GM21381 (cell line): ENCODE measurements around the gene C1orf159.

Experiments
- ATAC-seq: cut with Tn5 transposase; IDR thresholded peaks from one replicate; pipeline ENCODE4 v1.9.1; 2021; ENCODE audit warnings: mild to moderate bottlenecking, moderate library complexity; ENCODE audit not compliant: unreplicated experiment

C1orf159 gene

GRCh38 chr1:1043411-1043810 is 72.5 kb downstream of the C1orf159 start:
- no peak for ATAC-seq

- ATAC-seq = no peak
These were observed 73.1 kb downstream of the C1orf159 start for GRCh38 chr1:1042835-1043234.

GRCh38 chr1:1041873-1042272 is 74.0 kb downstream of the C1orf159 start:
- ATAC-seq = no peak

GRCh38 chr1:1041092-1041523 is 74.8 kb downstream of the C1orf159 start:
- ATAC-seq = no peak

- ATAC-seq = no peak
These were observed 75.6 kb downstream of the C1orf159 start for GRCh38 chr1:1040004-1040991.

GRCh38 chr1:1039145-1039910 is 76.6 kb downstream of the C1orf159 start:
- ATAC-seq = no peak

GRCh38 chr1:1038694-1039093 is 77.2 kb downstream of the C1orf159 start:
- peak; percentile 59 for ATAC-seq

GRCh38 chr1:1037366-1038327 is 78.2 kb downstream of the C1orf159 start:
- ATAC-seq = no peak

GRCh38 chr1:1035291-1035943 is 80.5 kb downstream of the C1orf159 start:
- no peak for ATAC-seq

GRCh38 chr1:1034439-1034781 is 81.5 kb downstream of the C1orf159 start:
- ATAC-seq = no peak

- no peak for ATAC-seq
These were observed 82.0 kb downstream of the C1orf159 start for GRCh38 chr1:1033731-1034438.

GRCh38 chr1:1033009-1033587 is 82.8 kb downstream of the C1orf159 start:
- ATAC-seq = peak; percentile 83

- no peak for ATAC-seq
These were observed 83.5 kb downstream of the C1orf159 start for GRCh38 chr1:1032424-1032823.
